B cell (primary cell): ENCODE results near the gene ZMIZ1.

ENCODE experiments used
- EZH2 ChIP-seq: IDR thresholded peaks from 2 replicates; pipeline ENCODE4 v1.6.1; 2012; ENCODE audit warnings: borderline replicate concordance, low read depth, mild to moderate bottlenecking, moderate library complexity, low read length; ENCODE audit not compliant: insufficient read depth, poor library complexity, severe bottlenecking
- TF ChIP-seq, protein P1 (sequence below): fragments of 200-600 bp; IDR thresholded peaks from one replicate; pipeline ENCODE4 v1.8.0; 2022; ENCODE audit warnings: antibody characterized with exemption, mild to moderate bottlenecking

GRCh38 chr10:79266543-79267312, 198.0 kb downstream of the ZMIZ1 start:
- no peak for TF ChIP-seq EZH2
- TF ChIP-seq, protein P1, sequence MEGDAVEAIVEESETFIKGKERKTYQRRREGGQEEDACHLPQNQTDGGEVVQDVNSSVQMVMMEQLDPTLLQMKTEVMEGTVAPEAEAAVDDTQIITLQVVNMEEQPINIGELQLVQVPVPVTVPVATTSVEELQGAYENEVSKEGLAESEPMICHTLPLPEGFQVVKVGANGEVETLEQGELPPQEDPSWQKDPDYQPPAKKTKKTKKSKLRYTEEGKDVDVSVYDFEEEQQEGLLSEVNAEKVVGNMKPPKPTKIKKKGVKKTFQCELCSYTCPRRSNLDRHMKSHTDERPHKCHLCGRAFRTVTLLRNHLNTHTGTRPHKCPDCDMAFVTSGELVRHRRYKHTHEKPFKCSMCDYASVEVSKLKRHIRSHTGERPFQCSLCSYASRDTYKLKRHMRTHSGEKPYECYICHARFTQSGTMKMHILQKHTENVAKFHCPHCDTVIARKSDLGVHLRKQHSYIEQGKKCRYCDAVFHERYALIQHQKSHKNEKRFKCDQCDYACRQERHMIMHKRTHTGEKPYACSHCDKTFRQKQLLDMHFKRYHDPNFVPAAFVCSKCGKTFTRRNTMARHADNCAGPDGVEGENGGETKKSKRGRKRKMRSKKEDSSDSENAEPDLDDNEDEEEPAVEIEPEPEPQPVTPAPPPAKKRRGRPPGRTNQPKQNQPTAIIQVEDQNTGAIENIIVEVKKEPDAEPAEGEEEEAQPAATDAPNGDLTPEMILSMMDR: no peak
